Spleen (tissue), 7 donors: ENCODE measurements around the gene RPS13.

Source experiments
- CTCF ChIP-seq, 11 experiments: fragments of 200-600 bp in 7 of 11; fragments of 450-650 bp in 4 of 11; sonication (generic) in 4 of 11; IDR thresholded peaks in 8 of 11; conservative IDR thresholded peaks in 3 of 11; 1 replicate in 7 of 11; 2 replicates in 4 of 11; pipeline versions ENCODE4 v1.4.0 to v1.8.0; 2016 to 2021; ENCODE audit warnings: antibody characterized with exemption in 11 of 11, inconsistent platforms in 4 of 11, mild to moderate bottlenecking in 1 of 11
- POLR2A ChIP-seq, 3 donors: fragments of 450-650 bp; IDR thresholded peaks; one replicate each; pipeline ENCODE4 v1.5.1; 2017; ENCODE audit warnings: antibody characterized with exemption in 3 of 3, mild to moderate bottlenecking in 1 of 3
- donor health status: DM: no; HTN: no; CAD: no; lungs with moderate emphysema.
- donor health status: DM: no; HTN: no; CAD: no.
- donor health status: DM: no; HTN: no; CAD: no.

- no peak for TF ChIP-seq CTCF (IDR thresholded peaks at IDR 0.05 in 8 of 11, conservative IDR thresholded peaks at IDR 0.05 in 3 of 11)
- no peak for TF ChIP-seq POLR2A (IDR thresholded peaks at IDR 0.05)
Measured at GRCh38 chr11:17066691-17067090, 10.8 kb downstream of the RPS13 start.
